ENCODE data around the gene DHX8. TPM values are rescaled to one million over a fixed set of nuclear protein-coding genes. Genes with fewer than 3 reads are reported as not detected.

The DHX8 gene
- total RNA-seq, 4 donors from 2014 or later, result 15.3 to 44.9 (median 36.4) TPM

- Histone ChIP-seq H3K9me3 (no peaks in the 10 kb centered on the region), H3K27ac (peak overlapping the region in 3 of 4 donors; percentile 1 to 62 (median 5)), H3K36me3 (no peaks in the 10 kb centered on the region), H3K4me3 (no peak overlapping the region), H3K4me1 (peaks cover 8 to 47% (median 32%) of the 10 kb centered on the region in 4 donors), H3K27me3 (peaks cover 19% of the 10 kb centered on the region)
- in situ Hi-C loops (cut with MboI; ENCODE audit: low pct_ligation_motif_present in 1 of 4, low pct_unique_long_range_greater_than_20kb in 1 of 4, low sequenced_read_pairs in 3 of 4) (no loop called here), intact Hi-C loops (cut with DNase I; ENCODE audit: low total_unique reads) (no loop called here)
- 22 to 38% methylated on average over 4 to 8 of the region's 8 CpGs for WGBS, 2 donors (ENCODE audit: low coverage in 1 of 2)
- TF ChIP-seq POLR2AphosphoS5 (IDR thresholded peaks at IDR 0.05) (no peak), POLR2A (IDR thresholded peaks at IDR 0.05) (no peak), CTCF (IDR thresholded peaks at IDR 0.05) (no peak)
- peak; percentile 39 for DNase-seq
Observed at GRCh38 chr17:43552229-43552837, 68.6 kb downstream of the DHX8 start.

GRCh38 chr17:43553573-43553972 lies 69.8 kb downstream of the DHX8 start:
- TF ChIP-seq POLR2A (IDR thresholded peaks at IDR 0.05) (no peak), POLR2AphosphoS5 (IDR thresholded peaks at IDR 0.05) (no peak), CTCF (IDR thresholded peaks at IDR 0.05) (no peak), EP300 (IDR thresholded peaks at IDR 0.05; ENCODE audit: low read depth) (no peak)
- H3K36me3 ChIP-seq, result no peaks in the 10 kb centered on the region
- in situ Hi-C loops (cut with MboI; ENCODE audit: low pct_ligation_motif_present in 1 of 4, low pct_unique_long_range_greater_than_20kb in 1 of 4, low sequenced_read_pairs in 3 of 4) (no loop called here), intact Hi-C loops (cut with DNase I; ENCODE audit: low total_unique reads) (no loop called here)
- no peaks in the 10 kb centered on the region for H3K9me3 ChIP-seq
- DNase-seq, result no peak
- peaks cover 9% of the 10 kb centered on the region for H3K27me3 ChIP-seq
- H3K4me1 ChIP-seq, result peaks cover 8 to 47% (median 32%) of the 10 kb centered on the region in 4 donors
- H3K4me3 ChIP-seq, result no peak overlapping the region
- peak overlapping the region in 2 of 4 donors; percentile 44 to 71 for H3K27ac ChIP-seq
- 0 to 31% methylated on average over 1 to 2 of the region's 2 CpGs for whole genome bisulfite sequencing, 2 donors (ENCODE audit: low coverage in 1 of 2)

GRCh38 chr17:43554857-43555256 lies 71.1 kb downstream of the DHX8 start:
- Histone ChIP-seq H3K27me3 (peaks cover 5% of the 10 kb centered on the region), H3K27ac (peak overlapping the region; percentile 52 to 71 (median 68)), H3K4me1 (peaks cover 8 to 47% (median 32%) of the 10 kb centered on the region in 4 donors), H3K9me3 (no peaks in the 10 kb centered on the region), H3K4me3 (no peak overlapping the region), H3K36me3 (no peaks in the 10 kb centered on the region)
- DNase-seq, result no peak
- in situ Hi-C loops (cut with MboI; ENCODE audit: low pct_ligation_motif_present in 1 of 4, low pct_unique_long_range_greater_than_20kb in 1 of 4, low sequenced_read_pairs in 3 of 4) (no loop called here), intact Hi-C loops (cut with DNase I; ENCODE audit: low total_unique reads) (no loop called here)
- TF ChIP-seq POLR2A (IDR thresholded peaks at IDR 0.05) (no peak), POLR2AphosphoS5 (IDR thresholded peaks at IDR 0.05) (no peak), CTCF (IDR thresholded peaks at IDR 0.05) (no peak), EP300 (IDR thresholded peaks at IDR 0.05; ENCODE audit: low read depth) (no peak)
- 34 to 48% methylated on average over 6 of the region's 6 CpGs for WGBS, 2 donors (ENCODE audit: low coverage in 1 of 2)

- in situ Hi-C loops (cut with MboI; ENCODE audit: low pct_ligation_motif_present in 1 of 4, low pct_unique_long_range_greater_than_20kb in 1 of 4, low sequenced_read_pairs in 3 of 4) (no loop called here), intact Hi-C loops (cut with DNase I; ENCODE audit: low total_unique reads) (no loop called here)
- TF ChIP-seq CTCF (IDR thresholded peaks at IDR 0.05) (no peak), POLR2AphosphoS5 (IDR thresholded peaks at IDR 0.05) (peak in 1 of 3 donors; percentile 24)
- H3K36me3 ChIP-seq, result no peaks in the 10 kb centered on the region
- peak; percentile 79 for DNase-seq
- H3K4me1 ChIP-seq, result peaks cover 8 to 47% (median 32%) of the 10 kb centered on the region in 4 donors
- H3K27ac ChIP-seq, result peak overlapping the region; percentile 28 to 71 (median 49)
- WGBS, 2 donors (ENCODE audit: low coverage in 1 of 2), result 39 to 83% methylated on average over 2 to 5 of the region's 5 CpGs
- no peaks in the 10 kb centered on the region for H3K9me3 ChIP-seq
- no peak overlapping the region for H3K4me3 ChIP-seq
- H3K27me3 ChIP-seq, result no peaks in the 10 kb centered on the region
Observed at GRCh38 chr17:43556292-43556691, 72.5 kb downstream of the DHX8 start.

Measured in transverse colon (tissue), 4 donors.